Measurements from ENCODE around the gene FRMPD4.

FRMPD4 gene

GRCh38 chrX:12378253-12378652 is 240.0 kb downstream of the FRMPD4 start:
- DNase-seq, result no peak
- TF ChIP-seq POLR2A (IDR thresholded peaks at IDR 0.05; ENCODE audit: low read length), result no peak
- no peak for TF ChIP-seq GATA1 (IDR thresholded peaks at IDR 0.05; ENCODE audit: low read depth, low read length)

- no peak for DNase-seq
These were observed 240.4 kb downstream of the FRMPD4 start for GRCh38 chrX:12378706-12379105.

GRCh38 chrX:12379671-12380070 is 241.4 kb downstream of the FRMPD4 start:
- no peak for DNase-seq
- TF ChIP-seq POLR2A (IDR thresholded peaks at IDR 0.05; ENCODE audit: low read length) (no peak), GATA1 (IDR thresholded peaks at IDR 0.05; ENCODE audit: low read depth, low read length) (no peak)

More at GRCh38 chrX:12378706-12379105, 240.4 kb downstream of the FRMPD4 start:
- TF ChIP-seq POLR2A (IDR thresholded peaks at IDR 0.05; ENCODE audit: low read length) (no peak), GATA1 (IDR thresholded peaks at IDR 0.05; ENCODE audit: low read depth, low read length) (no peak)

GRCh38 chrX:12383196-12383595 is 244.9 kb downstream of the FRMPD4 start:
- TF ChIP-seq POLR2A (IDR thresholded peaks at IDR 0.05; ENCODE audit: low read length) (no peak), GATA1 (IDR thresholded peaks at IDR 0.05; ENCODE audit: low read depth, low read length) (no peak)
- no peak for DNase-seq

GRCh38 chrX:12390301-12390700 is 252.0 kb downstream of the FRMPD4 start:
- no peak for TF ChIP-seq POLR2A (IDR thresholded peaks at IDR 0.05; ENCODE audit: low read length)

GRCh38 chrX:12396584-12396983 is 258.3 kb downstream of the FRMPD4 start:
- TF ChIP-seq GATA1 (IDR thresholded peaks at IDR 0.05; ENCODE audit: low read depth, low read length) (no peak), POLR2A (IDR thresholded peaks at IDR 0.05; ENCODE audit: low read length) (no peak)
- no peak for DNase-seq

More at GRCh38 chrX:12390301-12390700, 252.0 kb downstream of the FRMPD4 start:
- no peak for DNase-seq

- TF ChIP-seq GATA1 (IDR thresholded peaks at IDR 0.05; ENCODE audit: low read depth, low read length), result no peak
- TF ChIP-seq POLR2A (IDR thresholded peaks at IDR 0.05; ENCODE audit: low read length), result no peak
- DNase-seq, result no peak
These were observed 261.9 kb downstream of the FRMPD4 start for GRCh38 chrX:12400218-12400617.

GRCh38 chrX:12401252-12401651 is 263.0 kb downstream of the FRMPD4 start:
- TF ChIP-seq GATA1 (IDR thresholded peaks at IDR 0.05; ENCODE audit: low read depth, low read length) (no peak), POLR2A (IDR thresholded peaks at IDR 0.05; ENCODE audit: low read length) (no peak)
- DNase-seq, result no peak

GRCh38 chrX:12403474-12404082 is 265.3 kb downstream of the FRMPD4 start:
- no peak for TF ChIP-seq POLR2A (IDR thresholded peaks at IDR 0.05; ENCODE audit: low read length)
- no peak for TF ChIP-seq GATA1 (IDR thresholded peaks at IDR 0.05; ENCODE audit: low read depth, low read length)
- no peak for DNase-seq

GRCh38 chrX:12405306-12405705 is 267.0 kb downstream of the FRMPD4 start:
- TF ChIP-seq POLR2A (IDR thresholded peaks at IDR 0.05; ENCODE audit: low read length), result no peak
- TF ChIP-seq GATA1 (IDR thresholded peaks at IDR 0.05; ENCODE audit: low read depth, low read length), result no peak
- no peak for DNase-seq

- TF ChIP-seq POLR2A (IDR thresholded peaks at IDR 0.05; ENCODE audit: low read length) (no peak), GATA1 (IDR thresholded peaks at IDR 0.05; ENCODE audit: low read depth, low read length) (no peak)
These were observed 272.2 kb downstream of the FRMPD4 start for GRCh38 chrX:12410523-12410922.

GRCh38 chrX:12411831-12412230 is 273.6 kb downstream of the FRMPD4 start:
- TF ChIP-seq POLR2A (IDR thresholded peaks at IDR 0.05; ENCODE audit: low read length), result no peak
- no peak for DNase-seq

More at GRCh38 chrX:12410523-12410922, 272.2 kb downstream of the FRMPD4 start:
- no peak for DNase-seq

GRCh38 chrX:12412561-12412960 is 274.3 kb downstream of the FRMPD4 start:
- no peak for DNase-seq
- TF ChIP-seq GATA1 (IDR thresholded peaks at IDR 0.05; ENCODE audit: low read depth, low read length), result no peak
- no peak for TF ChIP-seq POLR2A (IDR thresholded peaks at IDR 0.05; ENCODE audit: low read length)

GRCh38 chrX:12419591-12419990 is 281.3 kb downstream of the FRMPD4 start:
- TF ChIP-seq POLR2A (IDR thresholded peaks at IDR 0.05; ENCODE audit: low read length) (no peak), GATA1 (IDR thresholded peaks at IDR 0.05; ENCODE audit: low read depth, low read length) (no peak)

GRCh38 chrX:12421918-12422317 is 283.6 kb downstream of the FRMPD4 start:
- TF ChIP-seq POLR2A (IDR thresholded peaks at IDR 0.05; ENCODE audit: low read length) (no peak), GATA1 (IDR thresholded peaks at IDR 0.05; ENCODE audit: low read depth, low read length) (no peak)
- no peak for DNase-seq

More at GRCh38 chrX:12419591-12419990, 281.3 kb downstream of the FRMPD4 start:
- DNase-seq, result no peak
